OCI-LY1 (cell line): ENCODE results near the gene VPS37C.

ENCODE experiments used
- H2AFZ ChIP-seq: fragments of 200-600 bp; sonication (generic), shearing (Covaris generic); 2 replicates; pipeline ENCODE4 v1.6.0; 2014; ENCODE audit warnings: antibody characterized with exemption, mild to moderate bottlenecking, low read length
- H3F3A ChIP-seq: fragments of 200-600 bp; sonication (generic), shearing (Covaris generic); 2 replicates; pipeline ENCODE4 v1.6.0; 2014; ENCODE audit warnings: mild to moderate bottlenecking, antibody characterized with exemption, low read length, moderate library complexity; ENCODE audit not compliant: insufficient read depth
- H3K27ac ChIP-seq: fragments of 200-600 bp; sonication (generic); 2 replicates; pipeline ENCODE4 v1.5.1; 2014; ENCODE audit warnings: low read length, mixed run types, mild to moderate bottlenecking, low read depth; ENCODE audit not compliant: poor library complexity, severe bottlenecking
- H3K27me3 ChIP-seq: fragments of 200-600 bp; sonication (generic); 2 replicates; pipeline ENCODE4 v1.6.0; 2014; ENCODE audit warnings: antibody characterized with exemption, mild to moderate bottlenecking, low read length, moderate library complexity; ENCODE audit not compliant: insufficient read depth
- H3K36me3 ChIP-seq: fragments of 200-600 bp; sonication (generic); 2 replicates; pipeline ENCODE4 v1.6.1; 2014; ENCODE audit warnings: mild to moderate bottlenecking, antibody characterized with exemption, low read length, moderate library complexity, mixed read lengths; ENCODE audit not compliant: insufficient read depth
- H3K4me1 ChIP-seq: fragments of 200-600 bp; sonication (generic); 2 replicates; pipeline ENCODE4 v1.5.1; 2014; ENCODE audit warnings: mild to moderate bottlenecking, low read length, moderate library complexity; ENCODE audit not compliant: insufficient read depth, severe bottlenecking
- H3K4me2 ChIP-seq: fragments of 200-600 bp; sonication (generic), shearing (Covaris generic); 2 replicates; pipeline ENCODE4 v1.6.1; 2014; ENCODE audit warnings: low read length
- H3K4me3 ChIP-seq: fragments of 200-600 bp; sonication (generic); 2 replicates; pipeline ENCODE4 v1.5.1; 2014; ENCODE audit warnings: low read length, low read depth, mild to moderate bottlenecking, mixed read lengths; ENCODE audit not compliant: poor library complexity, severe bottlenecking
- H3K79me2 ChIP-seq: fragments of 200-600 bp; shearing (Covaris generic); 2 replicates; pipeline ENCODE4 v1.6.1; 2016; ENCODE audit warnings: mixed run types, low read length, mixed read lengths; ENCODE audit not compliant: insufficient read depth
- H3K9ac ChIP-seq: fragments of 200-600 bp; sonication (generic), shearing (Covaris generic); 2 replicates; pipeline ENCODE4 v1.6.1; 2014; ENCODE audit warnings: mild to moderate bottlenecking, low read length, mixed read lengths
- H3K9me2 ChIP-seq: fragments of 200-600 bp; sonication (generic), shearing (Covaris generic); 2 replicates; pipeline ENCODE4 v1.6.1; 2014; ENCODE audit warnings: low read depth, mild to moderate bottlenecking, low read length, mixed read lengths
- H3K9me3 ChIP-seq: fragments of 200-600 bp; shearing (Covaris generic); 2 replicates; pipeline ENCODE4 v1.6.1; 2014; ENCODE audit warnings: low read length, mixed read lengths
- H4K20me1 ChIP-seq: fragments of 200-600 bp; sonication (generic), shearing (Covaris generic); 2 replicates; pipeline ENCODE4 v1.6.0; 2016; ENCODE audit warnings: mild to moderate bottlenecking, low read length; ENCODE audit not compliant: insufficient read depth
- EZH2 ChIP-seq: fragments of 200-600 bp; sonication (generic), shearing (Covaris generic); IDR thresholded peaks from 2 replicates; pipeline ENCODE4 v1.8.0; 2017; ENCODE audit warnings: borderline replicate concordance, mixed run types, mild to moderate bottlenecking, antibody characterized with exemption, low read length, moderate library complexity, mixed read lengths
- TF ChIP-seq, protein P1 (sequence below): fragments of 200-600 bp; sonication (generic), shearing (Covaris generic); IDR thresholded peaks from 2 replicates; pipeline ENCODE4 v1.5.1; 2017; ENCODE audit warnings: mild to moderate bottlenecking, antibody characterized with exemption, low read length, moderate library complexity, mixed read lengths

VPS37C gene

DNA sequence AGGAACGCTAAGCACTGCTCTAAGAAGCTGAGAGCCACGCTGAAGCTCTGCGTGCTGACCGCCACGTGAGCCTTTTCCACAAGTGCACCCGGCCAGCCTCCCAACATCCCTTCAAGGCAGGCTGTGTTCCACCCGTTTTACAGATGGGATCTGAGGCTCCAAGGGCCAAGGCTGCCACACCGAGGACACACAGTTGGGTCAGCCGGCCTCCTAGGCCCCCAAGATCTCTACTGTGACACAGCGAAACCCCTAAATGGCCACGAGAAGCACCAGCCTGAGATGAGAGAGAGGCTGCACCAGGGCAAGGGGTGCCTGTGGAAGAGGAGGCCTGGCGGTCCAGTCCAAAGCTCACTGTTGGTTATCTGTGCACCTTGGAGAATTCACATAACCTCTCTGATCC lies 70.7 kb downstream of the VPS37C start:
- Histone ChIP-seq H3K9me3 (peaks cover 6% of the 10 kb centered on the region; the same call in 1 of the 2 replicates), H3K9ac (no peak overlapping the region), H3K9me2 (no peaks in the 10 kb centered on the region), H2AFZ (no peak overlapping the region), H3F3A (no peaks in the 10 kb centered on the region), H4K20me1 (no peaks in the 10 kb centered on the region), H3K79me2 (no peaks in the 10 kb centered on the region), H3K27ac (no peak overlapping the region), H3K27me3 (no peaks in the 10 kb centered on the region), H3K4me1 (peaks cover 18% of the 10 kb centered on the region), H3K4me3 (no peak overlapping the region), H3K36me3 (no peaks in the 10 kb centered on the region), H3K4me2 (no peak overlapping the region)
- no peak for TF ChIP-seq EZH2
- TF ChIP-seq, protein P1, sequence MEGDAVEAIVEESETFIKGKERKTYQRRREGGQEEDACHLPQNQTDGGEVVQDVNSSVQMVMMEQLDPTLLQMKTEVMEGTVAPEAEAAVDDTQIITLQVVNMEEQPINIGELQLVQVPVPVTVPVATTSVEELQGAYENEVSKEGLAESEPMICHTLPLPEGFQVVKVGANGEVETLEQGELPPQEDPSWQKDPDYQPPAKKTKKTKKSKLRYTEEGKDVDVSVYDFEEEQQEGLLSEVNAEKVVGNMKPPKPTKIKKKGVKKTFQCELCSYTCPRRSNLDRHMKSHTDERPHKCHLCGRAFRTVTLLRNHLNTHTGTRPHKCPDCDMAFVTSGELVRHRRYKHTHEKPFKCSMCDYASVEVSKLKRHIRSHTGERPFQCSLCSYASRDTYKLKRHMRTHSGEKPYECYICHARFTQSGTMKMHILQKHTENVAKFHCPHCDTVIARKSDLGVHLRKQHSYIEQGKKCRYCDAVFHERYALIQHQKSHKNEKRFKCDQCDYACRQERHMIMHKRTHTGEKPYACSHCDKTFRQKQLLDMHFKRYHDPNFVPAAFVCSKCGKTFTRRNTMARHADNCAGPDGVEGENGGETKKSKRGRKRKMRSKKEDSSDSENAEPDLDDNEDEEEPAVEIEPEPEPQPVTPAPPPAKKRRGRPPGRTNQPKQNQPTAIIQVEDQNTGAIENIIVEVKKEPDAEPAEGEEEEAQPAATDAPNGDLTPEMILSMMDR = no peak

DNA sequence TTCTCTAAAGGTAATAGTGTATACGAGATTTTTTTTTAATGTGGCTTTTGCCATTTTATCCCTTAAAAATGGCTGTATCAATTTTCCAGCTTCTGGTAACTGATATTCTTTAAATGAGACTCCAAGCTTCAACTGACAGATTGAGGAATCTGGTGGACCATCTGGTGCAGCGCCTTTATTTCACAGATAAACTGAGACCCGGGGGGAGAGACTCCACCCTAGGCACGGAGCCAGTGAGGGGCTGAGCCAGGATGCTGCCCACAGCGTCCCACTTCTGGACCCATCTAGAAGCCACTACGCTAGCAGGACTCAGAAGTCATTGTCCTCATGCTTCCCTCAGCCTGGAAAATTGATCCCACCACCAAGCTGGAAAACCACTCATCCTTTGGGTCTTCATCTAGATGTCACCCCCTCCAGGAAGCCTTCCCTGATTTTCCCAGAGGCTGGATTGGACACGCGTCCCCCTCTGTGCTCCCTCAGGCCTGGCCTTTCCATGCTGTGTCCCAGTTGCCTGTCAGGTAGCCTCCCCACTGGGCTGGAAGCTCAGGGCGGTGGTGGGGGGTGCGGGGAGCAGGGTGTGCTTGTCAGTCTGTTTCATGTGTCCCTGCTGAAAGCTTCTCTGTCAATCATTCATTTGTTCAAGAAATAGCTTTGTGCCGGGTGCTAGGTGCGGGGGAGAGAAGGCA lies 71.3 kb downstream of the VPS37C start:
- Histone ChIP-seq H3K79me2 (no peaks in the 10 kb centered on the region), H3K4me1 (peaks cover 13% of the 10 kb centered on the region), H3F3A (no peaks in the 10 kb centered on the region), H3K36me3 (no peaks in the 10 kb centered on the region), H3K4me2 (no peak overlapping the region), H4K20me1 (no peaks in the 10 kb centered on the region), H3K4me3 (no peak overlapping the region), H3K27ac (no peak overlapping the region), H3K9ac (no peak overlapping the region), H2AFZ (no peak overlapping the region), H3K9me3 (peaks cover 6% of the 10 kb centered on the region; the same call in 1 of the 2 replicates), H3K27me3 (no peaks in the 10 kb centered on the region), H3K9me2 (no peaks in the 10 kb centered on the region)
- TF ChIP-seq, protein P1 = no peak
- TF ChIP-seq EZH2 = no peak

DNA sequence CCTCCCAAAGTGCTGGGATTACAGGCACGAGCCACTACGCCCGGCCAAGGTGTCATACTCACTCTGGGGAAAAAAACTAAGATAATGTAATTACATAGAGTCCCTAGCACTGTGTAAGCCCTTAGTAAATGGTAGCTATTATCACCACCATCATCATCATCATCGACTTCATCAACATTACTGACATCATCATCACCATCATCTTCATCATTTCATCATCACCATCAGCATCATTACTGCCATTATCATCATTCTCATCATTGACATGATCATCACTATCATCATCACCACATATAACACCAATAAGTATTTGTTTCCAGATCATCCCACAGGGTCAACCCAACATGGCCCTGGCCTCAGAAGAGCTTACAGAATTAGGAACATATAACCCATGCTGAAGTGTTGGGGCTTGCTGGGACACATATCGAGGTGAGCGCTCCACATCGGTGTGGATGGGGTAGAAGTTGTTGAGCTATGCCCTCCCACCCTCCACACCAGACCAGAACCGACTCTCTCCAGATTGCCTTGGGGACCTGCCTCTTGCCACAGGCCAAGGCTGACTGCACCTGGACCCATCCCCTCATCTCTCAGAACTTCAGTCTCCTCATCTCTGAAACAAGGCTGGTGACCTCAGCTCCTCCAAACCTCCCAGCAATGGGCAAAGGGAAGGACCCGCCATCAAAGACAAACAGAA lies 73.7 kb downstream of the VPS37C start:
- no peaks in the 10 kb centered on the region for H3K79me2 ChIP-seq
- H3K9me2 ChIP-seq = no peaks in the 10 kb centered on the region
- no peaks in the 10 kb centered on the region for H3F3A ChIP-seq
- H3K36me3 ChIP-seq = no peaks in the 10 kb centered on the region
- H2AFZ ChIP-seq = no peak overlapping the region
- H3K9ac ChIP-seq = no peak overlapping the region
- no peak overlapping the region for H3K27ac ChIP-seq
- peaks cover 8% of the 10 kb centered on the region for H3K4me1 ChIP-seq
- H3K27me3 ChIP-seq = no peaks in the 10 kb centered on the region; the same call in 1 of the 2 replicates
- no peak overlapping the region for H3K4me3 ChIP-seq
- H3K9me3 ChIP-seq = no peaks in the 10 kb centered on the region
- H4K20me1 ChIP-seq = no peaks in the 10 kb centered on the region
- H3K4me2 ChIP-seq = no peak overlapping the region
- TF ChIP-seq EZH2 = no peak
- TF ChIP-seq, protein P1 = no peak
